ENCODE measurements around the gene CAMKK2.

CAMKK2 gene

DNA sequence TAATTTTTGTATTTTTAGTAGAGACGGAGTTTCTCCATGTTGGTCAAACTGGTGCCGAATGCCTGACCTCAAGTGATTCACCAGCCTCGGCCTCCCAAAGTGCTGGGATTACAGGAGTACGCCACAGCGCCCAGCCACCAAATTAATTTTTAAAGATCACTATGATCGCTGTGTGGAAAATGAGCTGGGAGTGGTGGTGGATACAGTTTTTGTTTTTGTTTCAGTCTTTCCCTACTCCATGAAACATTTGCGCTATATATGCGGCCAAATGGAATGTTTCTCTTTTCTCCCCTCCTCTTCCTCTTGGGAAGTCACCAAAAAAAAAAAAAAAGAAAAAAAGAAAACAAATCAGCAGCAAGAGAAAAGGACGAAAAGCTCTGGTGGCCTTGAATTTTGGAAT, 107.4 kb downstream of the CAMKK2 start:
- DNase-seq: no peak

- DNase-seq: no peak
Observed at GRCh38 chr12:121188227-121188626, 108.3 kb downstream of the CAMKK2 start.

Measured in EL (cell line).